ENCODE measurements around the gene AOPEP.

AOPEP gene

GRCh38 chr9:95130484-95130883 is 404.0 kb downstream of the AOPEP start:
- no peak for DNase-seq

- DNase-seq: peak; percentile 58
These were observed 404.8 kb downstream of the AOPEP start for GRCh38 chr9:95131023-95131943.

- no peak for DNase-seq
These were observed 406.1 kb downstream of the AOPEP start for GRCh38 chr9:95132366-95133324.

GRCh38 chr9:95133325-95133705 is 406.8 kb downstream of the AOPEP start:
- no peak for DNase-seq

- no peak for DNase-seq
These were observed 408.0 kb downstream of the AOPEP start for GRCh38 chr9:95134457-95134881.

GRCh38 chr9:95135756-95136155 is 409.3 kb downstream of the AOPEP start:
- DNase-seq: no peak

All from NCI-H2029 (cell line).